ENCODE measurements around the gene ZNF561.
A peak's percentile ranks its signal among the peaks of the same experiment; 100 is the strongest.

- TF ChIP-seq CTCF (IDR thresholded peaks at IDR 0.05; ENCODE audit: low read length): peak; percentile 30; the same call in 1 of the 2 replicates
- TF ChIP-seq EZH2 (IDR thresholded peaks at IDR 0.05; ENCODE audit: borderline replicate concordance, low read length): no peak
Measured at GRCh38 chr19:9566729-9567128, 54.3 kb downstream of the ZNF561 start.

Measured in OCI-LY1 (cell line).